Activated CD4-positive, alpha-beta T cell treated with anti-CD3 and anti-CD28 coated beads for 36 hours (primary cell): ENCODE results near the gene CPEB1. TPM values are rescaled to one million over a fixed set of nuclear protein-coding genes. Genes with fewer than 3 reads are reported as not detected.

Experiments
- ATAC-seq: fragments of 200-7000 bp; cut with Tn5 transposase; one replicate; pipeline ENCODE4 v1.10.0; 2021; ENCODE audit warnings: mild to moderate bottlenecking, moderate library complexity
- CTCF ChIA-PET: fragments of 350-600 bp; sonication (Branson Sonifier 250); formaldehyde crosslinking; loops from one replicate; lab custom pipeline; 2021; ENCODE audit warnings: antibody characterized with exemption; lab: Charles Lee
- POLR2A ChIA-PET: fragments of 350-600 bp; sonication (Branson Sonifier 250); formaldehyde crosslinking; loops from one replicate; lab custom pipeline; 2021; ENCODE audit warnings: antibody characterized with exemption, inconsistent platforms; lab: Charles Lee
- DNase-seq: peaks from one replicate; pipeline ENCODE4 v3.0.0-alpha.2; 2020
- H3K27ac Mint-ChIP-seq: one replicate; pipeline ENCODE4 v1.8.0; 2021; ENCODE audit warnings: mixed read lengths
- H3K27me3 Mint-ChIP-seq: one replicate; pipeline ENCODE4 v1.8.0; 2021; ENCODE audit warnings: mixed read lengths
- H3K36me3 Mint-ChIP-seq: one replicate; pipeline ENCODE4 v1.8.0; 2021; ENCODE audit warnings: low read depth, mixed read lengths
- H3K4me1 Mint-ChIP-seq: one replicate; pipeline ENCODE4 v1.8.0; 2021; ENCODE audit warnings: mixed read lengths
- H3K4me3 Mint-ChIP-seq: one replicate; pipeline ENCODE4 v1.8.0; 2021; ENCODE audit warnings: mild to moderate bottlenecking, moderate library complexity, mixed read lengths
- H3K9me3 Mint-ChIP-seq: one replicate; pipeline ENCODE4 v1.8.0; 2021; ENCODE audit warnings: low read depth, mixed read lengths
- intact Hi-C, 2 experiments: fragments of 100-400 bp; cut with DNase I in 1 of 2; cut with micrococcal nuclease in 1 of 2; formaldehyde crosslinking; loops; one replicate each; pipeline versions ENCODE4 v1.14.2 to v1.15.1; 2022 to 2024; cut with DNase I, micrococcal nuclease
- total RNA-seq, 2 experiments: library from RNA; stranded (reverse); gene quantifications; one replicate each; pipeline ENCODE4 v1.2.3, GENCODE V29; 2021

Gene CPEB1
- total RNA-seq, 2 experiments from 2014 or later = 0.16 to 0.18 TPM

GRCh38 chr15:82543160-82543559 is 104.0 kb downstream of the CPEB1 start:
- POLR2A ChIA-PET = no interaction called here
- peaks cover 23% of the 10 kb centered on the region for H3K36me3 Mint-ChIP-seq
- H3K9me3 Mint-ChIP-seq = no peaks in the 10 kb centered on the region
- ATAC-seq = no peak
- H3K27me3 Mint-ChIP-seq = peaks cover 4% of the 10 kb centered on the region
- no peak for DNase-seq
- H3K27ac Mint-ChIP-seq = no peak overlapping the region
- intact Hi-C loops = loop anchor here (5.0 to 10.0 kb wide), 6 partner anchors 104 to 1248 kb away; partner anchors contain the start of genes C15orf40 (in 1 of the 2), CPEB1 (in 1 of the 2), HDGFL3 (in 1 of the 2) and RAMAC (in 1 of the 2)
- no peak overlapping the region for H3K4me3 Mint-ChIP-seq
- CTCF ChIA-PET = interaction anchor here (0.7 to 2.0 kb wide), 2 partner anchors 13 to 210 kb away, joined by 3 to 8 read pairs; no protein-coding TSS in a partner anchor
- H3K4me1 Mint-ChIP-seq = peaks cover 8% of the 10 kb centered on the region

GRCh38 chr15:82540984-82541431 is 106.2 kb downstream of the CPEB1 start:
- no peak for DNase-seq
- intact Hi-C loops = loop anchor here (1.0 to 10.0 kb wide), 15 partner anchors 106 to 1246 kb away; partner anchors contain the start of genes BTBD1 (in 2 of the 2), C15orf40 (in 2 of the 2), RAMAC (in 2 of the 2) and AP3B2 (in 1 of the 2)
- no peaks in the 10 kb centered on the region for H3K9me3 Mint-ChIP-seq
- peak overlapping the region; percentile 96 for H3K4me3 Mint-ChIP-seq
- H3K36me3 Mint-ChIP-seq = peaks cover 44% of the 10 kb centered on the region
- ATAC-seq = no peak
- CTCF ChIA-PET = interaction anchor here (0.7 to 4.6 kb wide), 6 partner anchors 11 to 459 kb away, joined by 3 to 45 read pairs (median 4); no protein-coding TSS in a partner anchor
- POLR2A ChIA-PET = interaction anchor here (0.6 to 2.1 kb wide), 9 partner anchors 10 to 526 kb away, joined by 3 to 12 read pairs (median 4); partner anchors contain the start of genes BTBD1 and C15orf40
- H3K27ac Mint-ChIP-seq = peak overlapping the region; percentile 96
- peaks cover 23% of the 10 kb centered on the region for H3K4me1 Mint-ChIP-seq
- no peaks in the 10 kb centered on the region for H3K27me3 Mint-ChIP-seq

DNA sequence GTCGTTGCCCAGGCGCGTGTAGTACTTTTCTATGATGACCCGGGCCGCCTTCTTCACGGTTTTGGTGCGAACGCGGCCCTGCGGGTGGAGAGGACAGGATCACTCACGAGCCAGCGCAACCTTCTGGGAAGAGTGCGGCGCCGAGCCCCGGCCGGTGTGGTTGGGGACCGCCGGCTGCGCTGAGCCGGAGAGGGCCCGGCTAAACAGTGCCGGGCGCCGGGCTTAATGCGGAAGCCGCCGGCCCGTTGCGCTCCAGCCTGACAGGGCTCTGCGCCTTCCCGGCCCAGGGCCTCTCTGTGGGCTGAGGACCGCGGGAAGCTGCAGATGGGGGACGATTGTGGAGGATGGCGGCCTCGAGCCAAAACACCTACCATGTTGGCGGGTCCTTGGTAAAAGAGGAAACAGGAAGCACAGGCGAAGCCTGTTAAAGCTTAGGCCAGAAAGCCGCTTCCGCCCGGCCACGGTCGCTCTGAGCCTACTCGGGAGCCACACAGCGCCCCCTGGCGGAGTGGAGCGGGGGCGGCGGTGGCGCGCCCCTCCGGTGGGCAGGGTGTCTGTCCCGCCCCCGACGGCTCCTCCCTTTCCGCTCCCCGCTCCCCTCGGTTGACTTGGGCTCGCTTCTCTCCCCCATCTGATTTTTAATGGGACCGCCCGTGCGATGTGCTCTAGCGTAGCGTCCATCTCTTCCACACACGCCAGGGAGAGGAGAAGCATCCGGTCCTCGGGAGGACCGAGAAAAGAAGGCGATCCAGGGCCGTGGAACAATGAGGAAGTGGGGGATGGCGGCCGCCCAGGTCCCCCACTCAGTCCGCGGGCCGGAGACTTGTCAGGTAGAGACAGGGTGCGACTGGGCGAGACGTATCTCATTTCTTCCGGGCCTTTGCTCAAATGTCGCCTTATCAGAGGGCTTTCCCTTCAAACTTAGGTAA is 106.8 kb downstream of the CPEB1 start, which contains the start of gene RPS17:
Gene RPS17, minus strand, starts transcription at position 403 of the 929 bp plus-strand sequence. Its CDS starts 29 bp downstream, at position 374.
- Mint-ChIP-seq H3K27me3 (no peaks in the 10 kb centered on the region), H3K4me1 (peaks cover 23% of the 10 kb centered on the region), H3K4me3 (peak within 1 kb of the TSS; percentile 96), H3K9me3 (no peaks in the 10 kb centered on the region), H3K36me3 (peaks cover 51% of the 10 kb centered on the region), H3K27ac (peak within 1 kb of the TSS; percentile 96)
- DNase-seq (peak; percentile 99), ATAC-seq (peak; percentile 93)
- ChIA-PET CTCF (interaction anchor here (0.7 to 4.6 kb wide), 6 partner anchors 11 to 460 kb away, joined by 3 to 45 read pairs (median 4); no protein-coding TSS in a partner anchor), POLR2A (interaction anchor here (0.6 to 2.1 kb wide), 11 partner anchors 9 to 526 kb away, joined by 3 to 12 read pairs (median 3); partner anchors contain the start of genes BTBD1 and C15orf40)
- intact Hi-C loops = loop anchor here (1.0 to 10.0 kb wide), 15 partner anchors 107 to 1246 kb away; partner anchors contain the start of genes BTBD1 (in 2 of the 2), C15orf40 (in 2 of the 2), RAMAC (in 2 of the 2) and AP3B2 (in 1 of the 2)

DNA sequence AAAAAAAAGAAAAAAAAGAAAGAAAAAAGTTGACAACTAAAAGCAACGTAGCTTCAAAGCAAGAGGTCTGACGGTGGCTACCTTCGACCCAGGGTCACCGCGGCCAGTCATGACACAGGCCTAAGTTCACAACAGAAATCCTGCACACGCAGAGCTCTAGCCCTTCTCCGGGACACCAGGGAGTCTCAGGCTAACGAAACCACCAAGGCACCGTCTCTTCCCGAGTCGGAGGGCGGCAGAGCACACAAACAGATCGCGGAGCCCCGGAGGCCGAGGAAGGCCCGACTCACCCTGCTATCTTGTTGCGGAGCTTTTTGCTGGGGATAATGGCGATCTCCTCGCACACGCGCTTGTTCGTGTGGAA is 107.5 kb downstream of the CPEB1 start:
- ChIA-PET POLR2A (interaction anchor here (0.8 to 2.1 kb wide), 6 partner anchors 9 to 472 kb away, joined by 3 to 12 read pairs (median 3); partner anchors contain the start of gene C15orf40), CTCF (interaction anchor here (1.3 to 4.6 kb wide), 2 partner anchors 10 to 213 kb away, joined by 6 to 45 read pairs; no protein-coding TSS in a partner anchor)
- intact Hi-C loops = loop anchor here (1.0 to 10.0 kb wide), 17 partner anchors 108 to 1547 kb away; partner anchors contain the start of genes BTBD1 (in 2 of the 2), C15orf40 (in 2 of the 2), RAMAC (in 2 of the 2) and AP3B2 (in 1 of the 2)
- H3K36me3 Mint-ChIP-seq = peaks cover 55% of the 10 kb centered on the region
- no peaks in the 10 kb centered on the region for H3K9me3 Mint-ChIP-seq
- no peaks in the 10 kb centered on the region for H3K27me3 Mint-ChIP-seq
- ATAC-seq (no peak), DNase-seq (no peak)
- peak overlapping the region; percentile 96 for H3K4me3 Mint-ChIP-seq
- H3K27ac Mint-ChIP-seq = peak overlapping the region; percentile 94
- H3K4me1 Mint-ChIP-seq = peaks cover 24% of the 10 kb centered on the region

- Mint-ChIP-seq H3K4me3 (peak overlapping the region; percentile 96), H3K9me3 (no peaks in the 10 kb centered on the region), H3K27me3 (no peaks in the 10 kb centered on the region), H3K4me1 (peaks cover 27% of the 10 kb centered on the region), H3K27ac (peak overlapping the region; percentile 94), H3K36me3 (peaks cover 60% of the 10 kb centered on the region)
- CTCF ChIA-PET = interaction anchor here (0.9 to 4.6 kb wide), 3 partner anchors 9 to 472 kb away, joined by 3 to 45 read pairs (median 5); partner anchors contain the start of gene C15orf40
- POLR2A ChIA-PET = interaction anchor here (0.8 to 2.1 kb wide), 2 partner anchors 8 to 286 kb away, joined by 3 to 12 read pairs; no protein-coding TSS in a partner anchor
- intact Hi-C loops = loop anchor here (5.0 to 10.0 kb wide), 2 partner anchors 276 to 1547 kb away; no protein-coding TSS in a partner anchor
- no peak for ATAC-seq
- DNase-seq = peak; percentile 51
These were observed 108.0 kb downstream of the CPEB1 start for GRCh38 chr15:82538961-82539690.

DNA sequence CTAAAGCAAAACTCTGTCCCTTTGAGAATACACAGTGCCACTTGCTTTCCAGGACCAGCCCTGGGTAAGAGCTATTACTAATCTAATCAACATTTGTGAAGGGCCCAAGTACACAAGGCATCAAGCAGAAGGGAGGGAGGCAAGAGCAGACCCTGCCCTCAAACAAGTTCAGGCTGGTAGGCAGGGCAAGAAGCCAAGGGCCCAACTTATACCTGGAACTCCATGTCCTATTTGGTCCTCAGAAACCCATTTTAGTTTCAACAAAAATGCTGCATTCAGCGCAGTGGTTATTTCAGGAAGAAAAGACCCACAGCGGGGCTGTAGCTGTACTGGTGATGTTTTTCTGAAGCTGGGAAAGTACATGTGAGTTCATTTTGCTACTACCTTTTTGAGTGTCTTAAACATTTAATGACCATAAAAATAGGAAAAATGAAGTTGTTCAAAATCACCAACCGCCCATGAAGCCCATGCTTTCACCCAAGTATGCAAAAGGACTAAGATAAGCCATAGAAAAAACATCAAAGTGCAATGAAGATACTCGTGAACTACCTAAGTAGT is 109.7 kb downstream of the CPEB1 start:
- DNase-seq (no peak), ATAC-seq (no peak)
- CTCF ChIA-PET = interaction anchor here (1.8 to 4.6 kb wide), 2 partner anchors 8 to 473 kb away, joined by 5 to 45 read pairs; partner anchors contain the start of gene C15orf40
- no peaks in the 10 kb centered on the region for H3K27me3 Mint-ChIP-seq
- H3K36me3 Mint-ChIP-seq = peaks cover 65% of the 10 kb centered on the region
- H3K9me3 Mint-ChIP-seq = no peaks in the 10 kb centered on the region
- H3K4me1 Mint-ChIP-seq = peaks cover 27% of the 10 kb centered on the region
- peak overlapping the region; percentile 96 for H3K4me3 Mint-ChIP-seq
- POLR2A ChIA-PET = interaction anchor here (1.1 kb wide), 1 partner anchor 213 kb away, joined by 3 read pairs; no protein-coding TSS in a partner anchor
- H3K27ac Mint-ChIP-seq = peak overlapping the region; percentile 94
- intact Hi-C loops = loop anchor here (5.0 to 10.0 kb wide), 2 partner anchors 277 to 1545 kb away; no protein-coding TSS in a partner anchor

GRCh38 chr15:82536409-82537350 is 110.5 kb downstream of the CPEB1 start:
- Mint-ChIP-seq H3K4me1 (peaks cover 27% of the 10 kb centered on the region), H3K27ac (peak overlapping the region; percentile 81), H3K36me3 (peaks cover 65% of the 10 kb centered on the region), H3K4me3 (peak overlapping the region; percentile 96), H3K9me3 (no peaks in the 10 kb centered on the region), H3K27me3 (no peaks in the 10 kb centered on the region)
- ChIA-PET POLR2A (interaction anchor here (0.7 kb wide), 1 partner anchor 116 kb away, joined by 3 read pairs; no protein-coding TSS in a partner anchor), CTCF (interaction anchor here (0.6 kb wide), 1 partner anchor 18 kb away, joined by 3 read pairs; no protein-coding TSS in a partner anchor)
- intact Hi-C loops = loop anchor here (5.0 to 10.0 kb wide), 2 partner anchors 278 to 1544 kb away; no protein-coding TSS in a partner anchor
- DNase-seq (no peak), ATAC-seq (no peak)

DNA sequence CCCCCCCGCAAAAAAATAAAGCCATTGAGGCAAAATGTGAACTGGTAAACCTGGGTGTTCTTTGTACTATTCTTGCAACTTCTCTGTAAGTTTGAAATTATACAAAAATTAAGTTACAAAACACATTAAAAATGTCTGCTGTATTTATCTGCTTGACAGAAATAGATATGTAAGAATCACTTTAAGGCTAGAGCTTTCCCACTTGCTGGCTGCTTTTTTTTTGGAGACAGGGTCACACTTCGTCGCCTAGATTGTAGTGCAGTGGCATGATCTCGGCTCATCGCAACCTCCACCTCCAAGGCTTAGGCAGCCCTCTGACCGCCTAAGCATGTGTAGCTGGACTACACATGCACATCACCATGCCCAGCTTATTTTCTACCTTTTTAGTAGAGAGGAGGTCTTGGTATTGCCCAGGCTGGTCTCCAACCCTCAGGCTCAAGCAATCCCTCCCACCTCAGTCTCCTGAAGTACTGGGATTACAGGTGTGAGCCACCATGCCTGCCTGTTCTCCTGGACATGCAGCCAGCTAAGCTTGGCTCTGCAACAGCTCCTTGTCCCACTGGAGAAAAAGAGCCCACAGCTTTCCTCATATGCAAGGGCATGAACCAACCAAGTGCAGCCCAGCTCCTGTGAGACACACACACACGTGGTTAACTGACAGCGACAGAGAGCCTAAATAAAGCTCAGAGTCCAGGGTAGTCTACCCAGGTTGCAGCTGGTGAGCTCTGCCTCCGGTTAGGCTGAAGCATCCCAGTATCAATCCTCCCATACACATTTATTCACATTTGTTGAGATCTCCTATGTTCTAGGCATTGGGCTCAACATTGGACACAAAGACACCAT is 111.4 kb downstream of the CPEB1 start:
- Mint-ChIP-seq H3K36me3 (peaks cover 63% of the 10 kb centered on the region), H3K9me3 (no peaks in the 10 kb centered on the region), H3K4me3 (no peak overlapping the region), H3K27ac (peak overlapping the region; percentile 81), H3K27me3 (no peaks in the 10 kb centered on the region), H3K4me1 (peaks cover 29% of the 10 kb centered on the region)
- DNase-seq (no peak), ATAC-seq (no peak)
- intact Hi-C loops = loop anchor here (5.0 to 10.0 kb wide), 2 partner anchors 279 to 1543 kb away; no protein-coding TSS in a partner anchor
- CTCF ChIA-PET = interaction anchor here (0.6 kb wide), 1 partner anchor 32 kb away, joined by 3 read pairs; no protein-coding TSS in a partner anchor
- POLR2A ChIA-PET = interaction anchor here (0.5 to 1.0 kb wide), 3 partner anchors 10 to 297 kb away, joined by 3 to 4 read pairs (median 4); no protein-coding TSS in a partner anchor
